SU-DHL-6 (cell line): ENCODE measurements around the gene RIC8A.

Experiments
- H2AFZ ChIP-seq: fragments of 200-600 bp; sonication (generic); 2 replicates; pipeline ENCODE4 v1.6.1; 2014; ENCODE audit warnings: low read depth, mild to moderate bottlenecking, moderate library complexity, mixed read lengths, antibody characterized with exemption, low read length; ENCODE audit not compliant: severe bottlenecking
- H3F3A ChIP-seq: fragments of 200-600 bp; shearing (Covaris generic); 2 replicates; pipeline ENCODE4 v1.6.0; 2016; ENCODE audit warnings: antibody characterized with exemption, mild to moderate bottlenecking; ENCODE audit not compliant: insufficient read depth
- H3K27ac ChIP-seq: fragments of 200-600 bp; sonication (generic); 2 replicates; pipeline ENCODE4 v1.5.1; 2016; ENCODE audit warnings: low read depth, mild to moderate bottlenecking, low read length, moderate library complexity, mixed read lengths
- H3K27me3 ChIP-seq: fragments of 200-600 bp; sonication (generic), shearing (Covaris generic); 2 replicates; pipeline ENCODE4 v1.6.0; 2014; ENCODE audit warnings: mild to moderate bottlenecking, low read length
- H3K36me3 ChIP-seq: fragments of 200-600 bp; sonication (generic); 2 replicates; pipeline ENCODE4 v1.6.1; 2014; ENCODE audit warnings: mild to moderate bottlenecking, low read length, mixed read lengths
- H3K4me2 ChIP-seq: fragments of 300-600, 200-600 bp; shearing (Covaris generic), sonication (generic); 2 replicates; pipeline ENCODE4 v1.6.0; 2014; ENCODE audit warnings: low read length, low read depth, mild to moderate bottlenecking; ENCODE audit not compliant: poor library complexity, severe bottlenecking
- H3K4me3 ChIP-seq: fragments of 200-600 bp; sonication (generic); 2 replicates; pipeline ENCODE4 v1.5.1; 2014; ENCODE audit warnings: antibody characterized with exemption, low read length, mild to moderate bottlenecking, mixed read lengths; ENCODE audit not compliant: insufficient read depth, poor library complexity, severe bottlenecking
- H3K79me2 ChIP-seq: fragments of 200-600 bp; sonication (generic); 2 replicates; pipeline ENCODE4 v1.6.1; 2014; ENCODE audit warnings: mild to moderate bottlenecking, low read length, moderate library complexity; ENCODE audit not compliant: insufficient read depth
- H3K9ac ChIP-seq: fragments of 200-600 bp; sonication (generic); 2 replicates; pipeline ENCODE4 v1.7.0; 2014; ENCODE audit warnings: mild to moderate bottlenecking, low read length
- H3K9me2 ChIP-seq: fragments of 200-600 bp; sonication (generic); replicated peaks from 2 replicates; pipeline ENCODE4 v1.6.1; 2014; ENCODE audit warnings: low read length; ENCODE audit not compliant: insufficient read depth
- H3K9me3 ChIP-seq: fragments of 200-600 bp; sonication (generic); 2 replicates; pipeline ENCODE4 v1.6.1; 2014; ENCODE audit warnings: low read length, mixed read lengths; ENCODE audit not compliant: insufficient read depth
- H4K20me1 ChIP-seq: fragments of 200-600 bp; sonication (generic); 2 replicates; pipeline ENCODE4 v1.6.1; 2014; ENCODE audit warnings: low read depth, mild to moderate bottlenecking, antibody characterized with exemption, low read length, moderate library complexity, mixed read lengths
- CTCF ChIP-seq: fragments of 200-600 bp; sonication (generic); IDR thresholded peaks from one replicate; pipeline ENCODE4 v1.5.1; 2017; ENCODE audit warnings: antibody characterized with exemption, mild to moderate bottlenecking, low read length, moderate library complexity; ENCODE audit not compliant: insufficient read depth, poor library complexity, severe bottlenecking
- EZH2phosphoT487 ChIP-seq: fragments of 200-600 bp; sonication (generic), shearing (Covaris generic); conservative IDR thresholded peaks from 2 replicates; pipeline ENCODE4 v1.6.1; 2018; ENCODE audit warnings: mild to moderate bottlenecking, antibody characterized with exemption, low read length, moderate library complexity, mixed read lengths

Gene RIC8A

GRCh38 chr11:198236-198806 is 9.2 kb upstream of the RIC8A start:
- Histone ChIP-seq H3F3A (no peaks in the 10 kb centered on the region), H3K4me2 (no peak overlapping the region), H3K9me2 (no peaks in the 10 kb centered on the region), H2AFZ (no peak overlapping the region), H3K9me3 (no peaks in the 10 kb centered on the region), H3K27ac (no peak overlapping the region), H3K27me3 (no peaks in the 10 kb centered on the region), H3K9ac (no peak overlapping the region), H3K36me3 (no peaks in the 10 kb centered on the region), H3K4me3 (no peak overlapping the region), H3K79me2 (no peaks in the 10 kb centered on the region), H4K20me1 (no peaks in the 10 kb centered on the region)
- no peak for TF ChIP-seq EZH2phosphoT487
- no peak for TF ChIP-seq CTCF

GRCh38 chr11:199004-199581 is 8.4 kb upstream of the RIC8A start:
- H3F3A ChIP-seq, result no peaks in the 10 kb centered on the region
- H3K79me2 ChIP-seq, result no peaks in the 10 kb centered on the region
- TF ChIP-seq EZH2phosphoT487, result no peak
- TF ChIP-seq CTCF, result no peak

GRCh38 chr11:199782-200181 is 7.7 kb upstream of the RIC8A start:
- Histone ChIP-seq H3K27me3 (no peaks in the 10 kb centered on the region), H3K27ac (no peak overlapping the region), H3K79me2 (no peaks in the 10 kb centered on the region), H3K36me3 (no peaks in the 10 kb centered on the region), H3K9ac (no peak overlapping the region), H3K4me2 (no peak overlapping the region), H3K9me2 (no peaks in the 10 kb centered on the region), H2AFZ (no peak overlapping the region), H4K20me1 (no peaks in the 10 kb centered on the region), H3K9me3 (no peaks in the 10 kb centered on the region), H3F3A (no peaks in the 10 kb centered on the region), H3K4me3 (no peak overlapping the region)
- no peak for TF ChIP-seq EZH2phosphoT487
- no peak for TF ChIP-seq CTCF

More at GRCh38 chr11:199004-199581, 8.4 kb upstream of the RIC8A start:
- Histone ChIP-seq H4K20me1 (no peaks in the 10 kb centered on the region), H3K9me2 (no peaks in the 10 kb centered on the region), H3K9ac (no peak overlapping the region), H3K27me3 (no peaks in the 10 kb centered on the region), H3K27ac (no peak overlapping the region), H3K4me2 (no peak overlapping the region), H2AFZ (no peak overlapping the region), H3K4me3 (no peak overlapping the region), H3K36me3 (no peaks in the 10 kb centered on the region), H3K9me3 (no peaks in the 10 kb centered on the region)
